GM19025 (cell line): ENCODE results near the gene ACKR3.

ENCODE experiments used
- ATAC-seq: cut with Tn5 transposase; IDR thresholded peaks from one replicate; pipeline ENCODE4 v1.9.1; 2021; ENCODE audit warnings: mild to moderate bottlenecking, low read depth, moderate library complexity; ENCODE audit not compliant: unreplicated experiment

ACKR3 gene

GRCh38 chr2:236548179-236548921, 21.3 kb upstream of the ACKR3 start:
- no peak for ATAC-seq

DNA sequence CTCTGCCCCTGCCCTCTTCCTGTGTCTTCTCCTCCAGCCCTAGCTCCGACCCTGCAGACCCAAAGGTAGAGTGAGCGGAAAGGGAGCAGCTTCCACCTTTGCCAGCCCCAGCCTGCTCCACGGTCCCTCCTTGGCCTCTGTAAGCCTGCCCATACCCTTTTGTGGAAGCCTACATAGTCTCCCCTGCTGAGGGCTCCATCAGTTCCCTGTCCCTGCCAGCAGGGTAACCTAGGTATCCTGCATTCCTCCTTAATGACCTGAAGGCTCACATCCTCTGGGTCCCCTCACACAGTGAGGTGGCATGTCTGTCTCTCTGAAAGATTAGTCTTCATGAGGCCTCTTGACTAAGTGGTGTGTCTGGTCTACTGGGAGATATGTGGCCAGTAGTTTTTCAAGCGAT, 20.5 kb upstream of the ACKR3 start:
- no peak for ATAC-seq

DNA sequence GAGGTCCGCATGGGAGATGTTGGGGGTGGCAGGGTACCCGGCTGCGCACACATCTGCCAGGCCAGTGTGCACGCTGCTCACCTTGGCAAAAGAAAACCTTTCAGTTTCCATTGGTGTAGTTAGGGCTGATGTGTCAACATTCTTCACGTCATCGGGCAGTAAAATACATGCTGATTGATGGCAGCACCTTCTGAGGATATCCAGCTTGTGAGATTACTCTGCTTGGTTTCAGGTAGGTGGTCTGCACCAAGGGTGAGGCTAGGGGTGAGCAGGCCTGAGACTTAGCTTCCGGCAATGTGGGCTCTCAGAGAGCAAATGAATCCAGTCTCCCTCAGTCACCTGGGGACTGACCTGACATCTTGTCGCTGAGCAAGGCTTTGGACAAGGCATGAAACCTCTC, 19.3 kb upstream of the ACKR3 start:
- no peak for ATAC-seq

- peak; percentile 44 for ATAC-seq
These were observed 18.7 kb upstream of the ACKR3 start for GRCh38 chr2:236550701-236551465.

DNA sequence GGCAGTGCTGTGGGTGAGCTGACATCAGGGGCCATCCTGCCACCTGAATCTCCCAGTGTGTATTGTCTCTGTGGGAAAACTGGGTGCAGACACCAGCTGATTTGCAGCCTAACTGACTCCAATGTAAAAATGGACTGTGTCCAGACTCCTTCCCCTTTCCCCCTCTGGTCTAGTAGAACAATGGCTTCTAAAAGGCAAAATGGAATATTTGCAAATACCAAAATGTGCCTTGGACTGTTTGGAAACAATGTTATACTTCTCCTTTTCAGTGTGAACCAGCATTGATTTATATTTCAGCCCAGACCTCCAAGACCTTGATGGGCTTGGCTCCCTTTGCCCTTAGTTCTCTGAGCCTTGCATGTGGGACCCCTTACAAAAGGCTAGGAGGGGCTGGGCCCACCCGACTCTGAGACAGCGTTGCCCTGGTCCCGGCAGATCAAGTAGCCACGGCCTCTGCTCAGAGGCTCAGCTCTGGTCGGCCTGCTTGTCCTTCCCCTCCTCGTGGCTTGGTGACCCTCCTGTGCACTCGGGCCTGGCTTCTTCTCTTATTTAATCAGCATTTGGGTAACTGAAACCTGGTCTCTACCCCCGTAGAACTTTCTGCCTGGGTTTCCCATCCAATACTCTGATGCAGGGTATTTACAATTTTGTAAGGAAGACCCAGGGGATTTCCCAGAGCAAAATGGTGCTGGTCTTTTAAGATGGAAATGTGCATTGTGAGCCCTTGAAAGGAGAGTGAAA, 18.0 kb upstream of the ACKR3 start:
- ATAC-seq = no peak

DNA sequence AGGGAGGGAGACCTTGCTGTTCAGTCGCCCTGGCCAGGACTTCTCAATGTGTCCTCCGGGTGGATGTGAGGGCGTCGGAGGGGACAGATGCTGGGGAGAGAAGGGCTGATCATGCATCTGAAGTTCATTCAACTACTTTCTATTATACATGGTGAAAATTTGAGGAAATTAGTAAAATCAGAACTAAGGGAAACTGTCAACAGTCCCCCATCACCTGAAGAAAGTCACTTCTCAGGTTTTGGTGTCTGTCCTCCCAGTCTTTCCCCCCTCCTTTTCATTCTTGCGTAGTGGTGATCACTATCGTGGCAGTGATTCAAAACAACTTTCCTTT, 17.4 kb upstream of the ACKR3 start:
- ATAC-seq = no peak

DNA sequence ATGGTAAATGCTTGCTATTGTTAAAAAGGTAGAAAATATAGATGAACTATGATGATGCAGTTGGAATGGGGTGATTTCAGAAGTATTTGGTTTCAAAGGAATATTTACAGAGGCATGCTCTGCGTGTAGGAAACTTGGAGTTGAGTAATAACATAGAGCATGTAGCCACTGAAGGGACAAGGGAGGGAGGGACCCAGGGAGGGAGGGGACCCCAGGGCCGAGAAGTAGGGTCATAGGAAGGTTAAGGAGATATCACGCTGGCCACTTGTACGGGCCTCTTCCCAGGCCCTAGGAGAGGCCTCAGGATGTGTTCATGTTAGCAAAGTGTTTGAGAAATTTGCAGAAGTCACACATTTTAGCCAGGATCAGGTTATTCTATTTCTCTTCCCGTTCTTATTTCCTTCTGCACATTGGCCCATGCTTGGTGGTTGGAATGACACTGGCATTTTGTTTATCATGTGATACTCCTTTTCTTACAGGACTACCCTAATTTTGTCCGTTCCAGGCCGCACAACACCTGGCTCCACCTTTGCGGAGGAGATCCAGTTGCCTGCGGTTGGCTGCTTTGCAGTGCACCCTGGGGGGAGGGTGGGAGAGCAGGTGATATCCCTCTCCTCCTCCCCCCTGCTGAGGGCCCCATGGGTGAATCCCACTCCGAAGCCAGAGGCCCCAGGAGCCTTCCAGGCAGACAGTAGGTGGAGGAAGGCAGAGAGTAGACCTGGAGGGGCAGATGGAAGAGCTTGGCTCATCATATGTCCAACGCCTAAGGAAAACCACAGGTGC, 16.9 kb upstream of the ACKR3 start:
- no peak for ATAC-seq

DNA sequence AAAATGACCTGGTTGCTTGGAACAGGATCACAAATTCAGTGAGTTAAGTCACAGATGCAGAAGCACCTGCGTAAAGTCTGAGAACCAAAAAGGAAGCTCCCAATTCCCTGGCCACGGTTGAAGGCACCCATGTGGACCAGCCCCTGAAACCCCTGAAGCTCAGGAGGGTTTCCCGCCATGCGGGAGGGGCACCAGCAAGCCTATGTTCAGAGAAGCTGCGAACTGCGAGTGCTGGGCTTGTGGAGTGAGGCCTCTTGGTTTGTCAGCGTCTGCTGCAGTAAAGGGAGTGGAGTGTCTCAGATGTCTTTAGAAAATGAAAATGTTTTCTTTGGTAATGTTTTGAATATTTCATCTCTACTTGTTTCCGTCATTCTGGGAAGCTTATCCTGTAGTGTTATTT, 16.1 kb upstream of the ACKR3 start:
- no peak for ATAC-seq

DNA sequence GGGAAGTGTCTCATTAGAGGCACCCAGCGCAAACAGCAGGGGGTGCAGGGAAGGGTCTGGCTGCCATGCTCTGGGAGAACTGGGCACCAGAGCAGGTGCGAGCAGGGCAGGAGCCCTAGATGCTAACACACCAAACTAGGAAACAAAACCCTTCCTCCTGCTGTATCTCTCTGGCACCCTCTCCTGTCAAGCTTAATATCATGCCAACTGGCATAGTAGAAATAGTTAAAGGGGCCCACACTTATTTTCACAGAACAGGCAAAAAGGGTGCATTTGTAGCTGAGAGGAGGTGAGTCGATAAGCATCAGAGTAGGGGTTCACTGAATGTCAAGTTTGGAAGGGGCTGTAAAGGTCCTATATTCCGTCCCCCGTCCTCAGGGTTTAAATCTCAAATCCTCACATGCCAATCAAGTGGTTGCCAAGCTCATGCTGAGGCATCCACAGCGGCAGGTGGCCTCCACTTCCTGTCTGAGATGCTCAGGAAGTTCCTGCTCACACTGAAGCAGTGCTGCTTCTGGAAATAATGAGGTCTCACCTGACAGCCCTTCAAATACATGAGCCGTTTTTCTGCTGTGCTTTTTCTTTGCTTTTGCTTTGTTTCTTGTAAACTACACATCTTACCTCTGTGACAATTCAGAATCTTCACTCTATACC, 14.9 kb upstream of the ACKR3 start:
- no peak for ATAC-seq

GRCh38 chr2:236555481-236555880, 14.1 kb upstream of the ACKR3 start:
- ATAC-seq = no peak

DNA sequence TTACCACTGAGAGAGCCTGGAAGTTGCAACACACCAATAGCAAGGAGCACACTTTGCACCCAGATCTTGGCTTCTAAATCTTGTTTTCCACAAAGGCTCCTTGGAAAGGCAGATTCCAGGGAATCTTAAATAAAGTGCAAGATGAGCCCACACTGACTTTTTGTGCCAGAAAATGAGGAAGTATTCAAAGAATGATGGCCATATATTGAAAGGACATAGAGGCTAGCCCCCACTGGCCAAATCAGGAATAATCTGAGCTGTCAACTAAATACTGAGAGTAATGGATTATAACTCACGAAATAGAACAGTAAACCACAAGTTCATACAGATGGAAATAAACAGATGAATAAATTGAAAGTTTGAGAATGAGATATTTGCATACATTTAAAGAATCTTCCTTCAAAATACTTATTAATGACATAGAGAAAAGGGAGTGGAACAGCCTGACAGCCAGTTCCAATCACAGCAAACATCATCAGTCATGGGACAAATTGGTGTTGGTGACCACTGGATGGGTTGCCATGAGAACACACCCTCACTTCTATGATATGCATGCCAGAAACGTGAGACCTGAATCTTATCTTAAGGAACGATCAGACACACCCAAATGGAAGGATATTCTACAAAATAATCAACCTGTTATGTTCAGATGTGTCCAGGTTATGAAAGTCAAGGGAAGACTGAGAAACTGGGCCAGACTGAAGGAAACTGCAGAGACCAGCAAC, 12.2 kb upstream of the ACKR3 start:
- ATAC-seq = no peak

DNA sequence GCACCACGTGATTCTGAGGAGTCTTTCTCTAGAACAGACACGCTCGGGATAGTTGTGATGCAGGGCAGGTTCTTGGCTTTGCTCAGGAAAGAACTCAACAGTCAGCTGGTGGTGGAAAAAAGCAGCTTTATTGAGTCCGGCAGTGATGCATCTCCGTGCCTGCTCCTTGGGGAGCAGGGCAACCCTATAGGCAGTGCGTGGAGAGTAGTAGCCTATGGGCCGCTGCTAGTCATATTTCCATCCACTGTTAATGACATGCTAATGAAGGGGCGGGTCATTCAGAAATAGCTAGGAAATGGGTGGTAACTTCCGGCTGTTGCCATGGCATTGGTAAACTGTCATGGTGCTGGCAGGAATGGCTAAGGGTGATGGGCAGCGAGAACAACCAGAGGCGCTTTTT, 11.6 kb upstream of the ACKR3 start:
- no peak for ATAC-seq

DNA sequence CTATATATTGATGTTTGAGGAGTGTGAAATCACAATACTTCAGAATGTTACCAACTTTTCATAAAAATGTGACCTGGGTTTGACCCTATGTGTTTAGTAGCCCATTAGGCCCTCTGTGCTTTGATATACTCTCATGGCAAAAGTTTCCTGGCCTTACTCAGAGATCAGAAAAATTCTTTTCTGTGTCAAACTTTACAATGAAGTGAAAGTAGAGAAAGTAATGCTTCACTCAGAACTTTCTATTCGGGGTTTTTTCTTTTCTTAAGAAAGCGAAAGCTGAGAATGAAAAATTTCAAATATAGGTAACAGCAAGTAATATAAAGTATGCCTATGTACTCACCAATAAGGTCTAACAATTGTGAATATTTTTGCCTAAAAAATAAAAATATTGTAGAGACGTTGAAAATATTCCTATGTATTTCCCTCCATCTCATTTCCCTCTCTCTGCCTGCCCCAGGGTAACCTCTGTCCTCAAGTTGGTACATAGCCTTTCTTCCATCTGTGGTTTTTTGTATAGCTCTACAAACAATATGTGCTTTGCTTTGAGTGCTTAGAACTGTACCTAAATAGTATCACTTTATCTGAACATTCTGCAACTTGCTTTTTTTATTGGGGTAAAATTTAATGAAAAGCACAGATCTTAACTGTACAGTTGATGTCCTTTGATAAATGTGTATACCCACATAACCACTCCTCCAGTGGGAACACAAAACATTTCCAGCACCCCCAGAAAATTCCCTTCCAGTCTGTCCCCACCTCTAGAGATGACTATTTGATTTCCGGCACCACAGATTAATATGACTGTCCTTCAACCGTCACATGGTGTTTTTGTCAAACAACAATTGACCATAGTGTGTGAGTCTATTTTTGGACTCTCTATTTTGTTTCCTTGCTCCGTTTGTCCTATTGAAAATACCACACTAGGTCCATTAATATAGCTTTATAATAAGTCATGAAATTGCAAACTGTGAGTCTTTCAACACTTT, 10.3 kb upstream of the ACKR3 start:
- ATAC-seq = no peak

GRCh38 chr2:236561874-236562273, 7.8 kb upstream of the ACKR3 start:
- ATAC-seq = no peak

DNA sequence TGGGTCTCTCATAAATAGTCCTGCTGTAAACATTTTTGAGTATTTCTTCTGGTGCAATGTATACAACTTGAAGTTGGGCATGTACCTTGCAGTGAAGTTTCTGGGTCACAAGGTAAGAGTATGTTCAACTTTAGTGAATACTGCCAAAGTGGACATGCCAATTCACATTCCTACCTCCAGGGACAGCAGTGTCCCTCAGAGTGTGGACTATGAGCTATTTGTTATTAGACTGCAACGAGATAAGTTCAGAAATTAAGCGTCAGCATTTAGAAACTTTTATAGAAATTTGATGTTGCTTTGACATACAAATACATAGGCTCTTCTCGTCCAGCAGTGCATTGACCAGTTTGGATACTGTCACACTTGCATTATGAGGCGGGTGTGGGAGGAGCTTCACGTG, 7.2 kb upstream of the ACKR3 start:
- no peak for ATAC-seq

DNA sequence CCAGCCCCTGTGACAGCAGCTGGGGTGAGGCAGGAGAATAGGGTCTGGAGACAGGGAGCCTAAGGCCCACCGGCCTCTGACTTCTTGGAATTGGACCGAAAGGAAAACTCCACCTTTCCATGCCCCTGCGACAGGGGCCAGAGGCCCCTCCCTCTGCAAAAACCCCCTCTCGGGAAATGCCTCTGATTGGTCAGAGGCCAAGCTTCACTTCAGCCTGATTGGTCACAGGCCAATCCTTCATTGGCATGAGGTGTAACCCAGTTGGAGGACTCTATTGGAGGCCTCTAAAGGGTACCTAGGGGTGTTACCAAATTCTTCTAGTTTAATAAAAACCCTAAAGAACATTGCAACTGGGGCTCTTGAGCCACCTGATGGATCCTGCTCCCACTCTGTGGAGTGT, 5.7 kb upstream of the ACKR3 start:
- no peak for ATAC-seq

DNA sequence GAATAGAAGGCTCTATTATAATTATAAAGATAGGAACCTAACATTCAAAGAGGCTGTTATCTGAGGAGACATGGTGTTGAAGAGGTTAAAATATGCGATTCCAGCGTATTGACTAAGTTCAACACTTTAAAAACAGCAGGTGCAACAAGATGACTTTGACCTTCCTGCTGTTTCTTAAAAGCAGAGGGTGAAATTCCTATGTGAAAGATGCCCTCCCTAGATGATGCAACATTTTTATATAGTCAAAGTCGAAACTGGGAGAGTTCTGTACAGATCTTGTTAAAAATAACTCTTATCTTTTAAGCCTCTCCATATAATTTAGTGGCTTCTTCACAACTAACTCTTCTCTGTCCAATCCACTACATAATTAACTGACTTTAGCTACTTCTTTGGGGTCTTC, 4.4 kb upstream of the ACKR3 start:
- no peak for ATAC-seq

DNA sequence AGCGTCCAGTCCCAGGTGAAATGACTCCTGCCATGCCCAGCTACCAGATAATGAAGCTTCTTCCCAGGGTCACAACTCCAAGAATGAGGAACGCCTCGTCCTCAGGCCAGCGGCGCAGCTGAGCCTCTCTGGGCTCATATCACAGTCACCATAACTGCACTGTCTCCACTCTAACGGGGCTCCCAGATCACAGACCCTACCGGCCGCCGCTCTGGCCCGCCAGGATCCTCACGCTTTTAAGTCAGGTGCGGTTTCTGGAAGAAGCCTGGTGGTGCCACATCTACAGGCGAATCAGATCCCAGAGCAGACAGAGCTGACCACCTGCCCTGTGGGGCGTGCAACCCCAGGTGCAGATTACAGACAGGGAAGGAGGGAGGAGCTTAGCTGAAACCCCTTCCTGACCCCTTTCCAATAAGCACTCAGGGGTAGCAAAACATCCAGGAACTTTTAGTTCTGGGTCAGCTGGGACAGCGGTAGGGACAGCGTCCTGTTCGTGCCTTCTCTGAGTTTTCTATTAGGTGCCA, 3.7 kb upstream of the ACKR3 start:
- no peak for ATAC-seq
